GM18526 (cell line): ENCODE results near the gene TTC7B.

Source experiments
- POLR2A ChIP-seq: IDR thresholded peaks from 3 replicates; pipeline ENCODE4 v1.6.1; 2011; ENCODE audit not compliant: insufficient read length; ENCODE audit errors: extremely low read depth

Gene TTC7B

GRCh38 chr14:90785876-90786450 is 30.3 kb downstream of the TTC7B start:
- no peak for TF ChIP-seq POLR2A

- no peak for TF ChIP-seq POLR2A
These were observed 30.8 kb downstream of the TTC7B start for GRCh38 chr14:90785471-90785870.

GRCh38 chr14:90784621-90785270 is 31.5 kb downstream of the TTC7B start:
- no peak for TF ChIP-seq POLR2A

GRCh38 chr14:90783344-90783743 is 32.9 kb downstream of the TTC7B start:
- TF ChIP-seq POLR2A = no peak

GRCh38 chr14:90782892-90783291 is 33.3 kb downstream of the TTC7B start:
- TF ChIP-seq POLR2A = no peak

GRCh38 chr14:90781876-90782275 is 34.4 kb downstream of the TTC7B start:
- TF ChIP-seq POLR2A = no peak

GRCh38 chr14:90781344-90781761 is 34.9 kb downstream of the TTC7B start:
- no peak for TF ChIP-seq POLR2A

- TF ChIP-seq POLR2A = no peak
These were observed 35.7 kb downstream of the TTC7B start for GRCh38 chr14:90780519-90780918.

- TF ChIP-seq POLR2A = no peak
These were observed 37.5 kb downstream of the TTC7B start for GRCh38 chr14:90778571-90779255.

- no peak for TF ChIP-seq POLR2A
These were observed 38.3 kb downstream of the TTC7B start for GRCh38 chr14:90777830-90778485.

GRCh38 chr14:90777358-90777757 is 38.9 kb downstream of the TTC7B start:
- TF ChIP-seq POLR2A = no peak

GRCh38 chr14:90775441-90775840 is 40.8 kb downstream of the TTC7B start:
- TF ChIP-seq POLR2A = no peak

GRCh38 chr14:90774316-90774715 is 41.9 kb downstream of the TTC7B start:
- TF ChIP-seq POLR2A = no peak

GRCh38 chr14:90773705-90774104 is 42.5 kb downstream of the TTC7B start:
- TF ChIP-seq POLR2A = no peak

GRCh38 chr14:90773196-90773486 is 43.1 kb downstream of the TTC7B start:
- TF ChIP-seq POLR2A = no peak

- no peak for TF ChIP-seq POLR2A
These were observed 48.3 kb downstream of the TTC7B start for GRCh38 chr14:90767899-90768298.
